GM21515 (cell line): Measurements from ENCODE around the gene SLAMF1.

Experiments
- ATAC-seq: cut with Tn5 transposase; IDR thresholded peaks from one replicate; pipeline ENCODE4 v1.9.1; 2021; ENCODE audit not compliant: unreplicated experiment

The SLAMF1 gene

DNA sequence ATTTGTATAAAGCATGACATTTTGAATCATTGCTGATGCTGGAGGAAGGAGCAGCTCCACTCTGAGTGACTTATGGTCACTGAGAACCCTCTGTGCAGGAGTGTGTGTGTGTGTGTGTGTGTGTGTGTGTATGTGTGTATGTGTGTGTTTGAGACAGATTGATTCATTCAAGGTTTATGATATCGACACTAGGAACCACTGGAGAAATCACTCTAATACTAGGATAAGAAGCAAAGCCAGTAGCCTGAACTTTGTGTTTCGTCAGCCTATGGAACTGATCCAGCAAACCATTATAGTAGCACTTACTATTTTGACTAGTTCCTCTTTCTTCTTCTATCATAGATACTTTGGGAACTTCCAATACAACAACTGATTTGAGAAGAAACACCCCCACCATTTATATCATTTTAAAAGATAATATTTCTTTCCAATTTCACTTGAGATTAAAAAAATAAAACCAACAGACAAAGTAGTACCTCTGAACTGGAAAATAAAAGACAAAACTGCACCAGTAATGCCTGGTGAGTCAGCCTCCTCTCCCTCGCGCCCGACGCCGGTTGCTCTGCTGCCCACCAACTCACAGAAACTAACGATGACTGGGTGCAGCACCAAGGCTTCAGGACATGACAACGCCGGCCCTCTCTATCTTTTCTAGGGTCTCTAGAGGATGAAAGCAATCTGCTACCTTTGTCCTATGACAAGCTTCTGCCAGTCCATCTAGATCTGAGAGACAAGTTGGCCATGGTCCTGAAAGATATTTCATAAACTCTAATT, 20.9 kb downstream of the SLAMF1 start:
- ATAC-seq = no peak

- no peak for ATAC-seq
Measured at GRCh38 chr1:160625321-160625720, 21.5 kb downstream of the SLAMF1 start.

DNA sequence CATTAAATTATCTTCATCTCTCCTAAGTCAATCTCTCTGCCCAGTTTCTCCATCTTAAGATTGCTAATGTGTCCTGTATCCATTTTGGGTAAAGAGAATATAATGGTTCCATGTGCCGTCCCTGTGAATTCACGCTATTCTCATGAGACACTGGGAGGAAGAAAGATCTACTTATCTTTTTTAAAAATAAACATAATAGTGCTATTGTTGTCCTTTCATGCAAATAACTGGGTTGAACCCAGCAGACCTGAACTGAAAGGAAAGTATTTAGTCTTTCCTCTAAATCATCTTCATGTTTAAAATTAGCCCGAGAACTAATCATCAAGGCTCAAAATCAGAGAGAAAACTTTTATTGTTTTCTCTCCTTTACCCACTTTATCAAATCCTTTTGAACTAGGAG, 22.4 kb downstream of the SLAMF1 start:
- ATAC-seq = no peak

DNA sequence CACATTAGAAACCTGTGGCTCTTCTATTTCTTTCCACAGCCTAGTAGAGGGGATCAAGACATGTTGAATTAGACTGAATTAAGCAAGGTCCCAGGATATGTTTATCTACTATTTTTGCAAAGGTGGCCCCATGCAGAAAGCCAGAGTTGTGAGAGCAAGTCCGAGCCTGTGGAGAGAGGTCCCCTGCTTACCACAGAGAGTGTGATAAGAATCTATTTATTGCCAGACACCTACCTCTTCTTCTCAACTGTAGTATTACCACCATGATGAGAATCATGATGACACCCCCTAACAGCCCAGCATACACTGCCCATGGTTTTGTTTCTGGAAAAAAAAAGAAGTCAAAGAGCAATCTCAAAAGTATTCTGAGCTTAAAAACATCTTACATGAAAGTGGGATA, 23.0 kb downstream of the SLAMF1 start:
- ATAC-seq = no peak

- ATAC-seq = no peak
Measured at GRCh38 chr1:160623227-160623633, 23.6 kb downstream of the SLAMF1 start.

DNA sequence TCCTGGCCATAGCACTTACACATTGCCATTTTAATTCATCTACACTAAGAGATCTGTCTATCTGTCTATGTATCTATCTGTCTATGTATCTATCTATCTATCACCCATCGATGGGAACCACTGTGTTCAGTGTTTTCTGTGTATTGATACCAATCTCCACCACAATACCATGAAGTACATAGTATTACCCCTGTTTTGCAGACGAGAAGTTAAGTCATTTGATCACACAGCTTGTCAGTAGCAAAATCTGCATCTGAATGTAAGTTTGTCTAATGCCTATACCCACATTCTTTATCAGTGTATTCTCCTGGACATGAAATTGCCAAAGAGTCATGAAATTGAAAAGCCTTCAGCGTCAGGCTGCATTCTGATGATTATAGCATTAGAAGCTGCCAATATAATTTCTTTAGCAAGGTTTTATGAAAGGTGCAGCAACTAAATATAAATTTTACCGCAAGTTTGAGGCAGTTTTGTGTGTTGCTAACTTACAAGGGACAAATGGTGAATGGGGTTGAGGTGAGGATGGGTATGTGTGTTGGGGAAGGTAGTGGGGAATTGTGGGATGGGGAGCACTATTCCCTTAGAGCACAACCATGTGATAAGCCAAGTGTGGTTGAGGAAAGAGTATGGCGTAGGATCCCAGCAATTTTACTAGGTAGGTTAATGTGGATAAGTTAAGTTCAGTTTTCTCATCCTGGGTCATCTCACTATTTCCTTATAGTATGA, 24.2 kb downstream of the SLAMF1 start:
- no peak for ATAC-seq

DNA sequence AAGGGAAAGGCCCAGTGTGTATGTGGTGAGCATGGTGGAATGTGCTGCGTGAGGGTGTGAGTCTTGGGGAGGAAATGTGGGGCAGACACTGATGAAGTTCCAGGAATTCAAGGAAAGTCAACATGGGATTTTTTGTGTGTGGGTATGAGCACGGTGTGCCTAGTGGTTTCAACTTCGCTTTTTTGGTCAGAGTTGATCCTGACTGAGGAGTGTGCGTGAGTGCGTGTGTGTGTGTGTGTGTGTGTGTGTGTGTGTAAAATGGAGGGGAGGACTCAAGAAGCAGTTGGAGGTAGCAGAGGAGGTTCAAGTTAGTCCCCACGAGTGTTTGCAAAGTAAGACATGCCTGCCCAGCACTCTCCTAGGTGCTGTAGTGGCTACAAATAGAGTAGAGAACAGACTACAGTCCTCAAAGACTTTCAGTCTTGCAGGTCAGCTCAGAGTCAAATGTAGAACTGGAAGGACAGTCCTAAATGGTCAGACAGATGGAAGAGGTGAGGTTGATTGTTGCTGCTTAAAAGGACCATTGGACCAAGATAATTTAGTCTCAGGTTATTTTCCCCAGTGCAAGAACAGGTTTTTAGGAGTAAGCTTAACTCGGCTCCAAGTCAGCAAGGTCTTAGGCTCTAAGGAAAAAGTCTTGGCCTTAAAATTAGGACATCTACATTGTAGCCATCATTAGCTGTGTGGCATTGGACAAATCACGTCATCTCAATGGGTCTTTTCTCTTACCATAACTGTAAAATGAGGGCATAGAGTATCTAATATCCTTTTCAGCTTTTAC, 25.0 kb downstream of the SLAMF1 start:
- no peak for ATAC-seq

DNA sequence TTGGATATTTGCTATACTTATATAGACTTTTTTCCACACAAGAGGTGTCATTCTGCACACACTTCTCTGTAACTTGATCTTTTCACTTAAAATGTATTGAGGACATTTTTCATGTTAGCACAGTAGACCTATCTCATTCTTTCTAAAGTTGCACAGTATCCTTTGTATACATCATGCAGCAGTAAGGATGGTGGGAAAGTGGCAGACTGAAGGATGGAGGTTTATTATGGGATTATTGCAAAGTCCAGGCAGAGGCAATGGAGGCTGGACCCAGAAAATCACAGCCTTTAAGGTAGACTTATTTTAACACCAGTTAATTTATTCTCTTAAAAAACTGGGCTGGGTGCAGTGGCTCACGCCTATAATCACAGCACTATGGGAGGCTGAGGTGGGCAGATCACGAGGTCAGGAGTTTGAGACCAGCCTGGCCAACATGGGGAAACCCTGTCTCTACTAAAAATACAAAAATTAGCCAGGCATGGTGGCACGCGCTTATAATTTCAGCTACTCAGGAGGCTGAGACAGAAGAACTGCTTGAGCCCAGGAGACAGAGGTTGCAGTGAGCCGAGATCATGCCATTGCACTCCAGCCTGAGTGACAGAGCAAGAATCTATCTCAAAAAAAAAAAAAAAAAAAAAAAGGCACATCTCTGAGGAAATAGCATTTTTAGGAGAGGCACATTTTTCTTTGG, 25.8 kb downstream of the SLAMF1 start:
- no peak for ATAC-seq

DNA sequence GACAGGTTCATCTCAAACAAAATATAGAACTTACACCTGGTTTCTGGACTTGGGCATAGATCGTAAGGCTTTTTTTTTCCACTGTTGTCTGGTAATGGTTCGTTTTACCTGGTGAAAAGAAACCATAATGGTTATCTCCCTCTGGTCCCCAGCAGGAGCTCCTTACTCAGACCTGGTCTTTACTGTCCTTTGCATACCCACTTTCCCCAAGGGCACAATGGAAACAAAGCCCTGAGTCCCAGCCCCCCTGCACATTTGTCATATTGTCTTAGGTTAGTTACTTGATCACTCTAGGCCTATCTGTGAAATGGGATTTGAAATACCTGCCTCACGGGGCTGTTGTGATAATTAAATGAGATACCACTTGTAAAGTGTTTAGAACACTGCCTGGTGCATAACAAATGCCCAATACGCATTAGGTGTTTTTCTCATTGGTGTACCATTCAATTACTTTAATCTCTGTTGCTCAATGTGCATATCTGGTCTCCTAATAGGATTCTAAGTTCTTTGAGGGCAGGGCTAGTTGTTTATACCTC, 27.0 kb downstream of the SLAMF1 start:
- ATAC-seq = no peak

- no peak for ATAC-seq
Measured at GRCh38 chr1:160618763-160619274, 28.0 kb downstream of the SLAMF1 start.

DNA sequence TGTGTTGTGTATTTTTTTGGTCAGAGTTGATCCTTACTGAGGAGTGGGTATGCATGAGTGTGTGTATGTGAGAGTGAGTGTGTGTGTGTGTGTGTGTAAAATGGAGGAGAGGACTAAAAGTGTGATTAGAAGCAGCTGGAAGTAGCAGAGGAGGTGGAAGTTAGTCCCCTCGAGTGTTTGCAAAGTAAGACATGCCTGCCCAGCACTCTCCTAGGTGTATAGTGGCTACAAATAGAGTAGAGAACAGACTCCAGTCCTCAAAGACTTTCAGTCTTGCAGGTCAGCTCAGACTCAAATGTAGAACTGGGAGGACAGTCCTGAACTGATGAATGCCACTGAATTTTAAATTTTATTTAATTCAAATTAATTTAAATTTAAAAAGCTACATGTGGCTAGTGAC, 28.5 kb downstream of the SLAMF1 start:
- ATAC-seq = no peak

DNA sequence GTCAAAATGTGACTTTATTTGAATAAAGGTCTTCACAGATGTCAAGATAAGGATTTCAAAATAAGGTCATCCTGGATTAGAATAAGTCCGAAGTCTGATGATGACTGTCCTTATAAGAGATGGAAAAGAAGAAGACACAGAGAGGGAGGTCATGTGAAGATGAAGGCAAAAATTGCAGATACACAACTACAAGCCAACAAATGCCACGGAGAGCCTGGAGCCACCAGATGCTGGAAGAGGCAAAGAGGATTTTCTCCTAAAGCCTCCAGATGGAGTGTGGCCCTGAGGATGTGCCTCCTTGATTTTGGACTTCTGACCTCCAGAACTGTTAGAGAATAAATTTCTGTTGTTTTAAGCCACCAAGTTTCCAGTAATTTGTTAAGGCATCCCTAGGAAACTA, 31.2 kb downstream of the SLAMF1 start:
- no peak for ATAC-seq

- ATAC-seq = no peak
Measured at GRCh38 chr1:160614410-160614809, 32.4 kb downstream of the SLAMF1 start.

- no peak for ATAC-seq
Measured at GRCh38 chr1:160612613-160613218, 34.1 kb downstream of the SLAMF1 start.

DNA sequence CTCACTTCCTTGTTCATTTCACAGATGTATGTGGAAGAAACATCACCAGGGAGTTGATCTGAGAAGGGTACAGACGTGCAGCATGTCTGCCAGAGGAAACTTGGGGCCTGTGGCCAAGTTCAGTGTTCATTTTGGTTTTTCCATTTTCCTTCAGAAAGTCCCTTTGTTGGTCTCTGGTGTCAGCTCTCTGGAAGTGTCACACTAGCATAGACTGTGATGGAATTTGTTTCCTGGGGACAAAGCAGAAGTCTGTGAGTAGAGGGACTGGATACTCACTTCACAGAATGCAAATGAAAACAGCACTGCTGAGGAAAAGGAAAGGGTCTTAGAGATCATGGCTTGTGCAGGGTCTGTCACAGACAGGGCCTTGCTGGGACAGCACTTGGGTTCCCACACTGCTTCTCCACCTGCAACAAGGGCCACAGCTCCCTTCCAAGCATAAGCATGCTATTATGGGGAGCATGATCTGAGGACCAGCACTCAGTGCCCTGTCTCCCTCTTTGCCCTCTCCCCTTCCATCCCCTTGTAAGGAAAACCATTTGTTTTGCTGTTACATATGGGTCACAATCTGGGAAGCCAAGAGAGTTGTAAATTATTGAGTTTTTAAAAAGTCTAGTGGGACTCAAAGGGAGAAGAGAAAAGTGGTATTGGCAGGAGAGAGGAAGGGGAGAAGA, 36.1 kb downstream of the SLAMF1 start:
- ATAC-seq = no peak

DNA sequence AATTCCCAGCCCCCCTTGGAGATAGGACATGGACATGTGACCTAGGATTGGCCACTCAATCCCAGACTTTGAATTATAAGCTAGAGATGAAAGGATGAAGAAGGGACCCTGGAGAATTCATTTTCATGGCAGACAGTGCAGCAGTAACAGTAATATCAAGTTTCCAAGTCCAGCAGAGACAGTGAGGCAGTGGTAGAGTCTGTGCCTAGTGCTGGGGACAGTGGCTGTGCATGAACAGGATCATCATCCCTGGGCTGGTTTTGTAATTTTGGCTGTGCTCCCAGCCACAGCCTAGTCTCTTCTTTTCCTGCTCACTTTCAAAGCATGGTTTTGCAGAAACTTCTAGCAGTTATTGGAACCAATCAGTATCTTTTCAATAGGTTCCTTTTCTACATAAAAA, 37.9 kb downstream of the SLAMF1 start:
- ATAC-seq = no peak

DNA sequence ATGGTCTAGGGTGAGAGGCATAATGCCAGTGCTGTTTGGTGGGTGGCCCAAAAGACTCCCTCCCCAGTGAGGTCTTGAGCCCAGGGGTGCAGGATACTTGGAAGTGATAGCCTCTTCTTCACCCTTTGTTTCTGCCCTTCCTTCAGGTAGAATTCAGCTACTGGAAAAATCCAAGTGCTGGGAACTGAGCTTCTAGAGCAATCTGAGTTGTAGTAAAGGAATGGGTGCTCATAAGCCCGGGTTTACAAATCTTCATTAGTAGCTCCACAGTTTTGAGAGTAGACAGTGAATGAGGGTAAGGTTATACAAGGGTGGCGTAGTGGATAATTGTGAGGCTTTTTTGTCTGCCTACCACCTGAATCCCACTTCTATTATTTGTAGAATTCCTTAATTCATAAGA, 38.3 kb downstream of the SLAMF1 start:
- no peak for ATAC-seq

- ATAC-seq = no peak
Measured at GRCh38 chr1:160608057-160608456, 38.8 kb downstream of the SLAMF1 start.

- no peak for ATAC-seq
Measured at GRCh38 chr1:160607672-160608032, 39.2 kb downstream of the SLAMF1 start.
